ENCODE data around the gene CPO. TPM values are rescaled to one million over a fixed set of nuclear protein-coding genes. Genes with fewer than 3 reads are reported as not detected.

CPO gene
- polyA plus RNA-seq, 2 donors = 0.06 to 0.15 TPM

- peaks cover 0 to 2% of the 10 kb centered on the region in 2 donors for H3K36me3 ChIP-seq (ENCODE audit: control insufficient read depth in 2 of 2, insufficient read depth in 2 of 2, low read length in 1 of 2)
- no peak overlapping the region for H3K4me3 ChIP-seq (ENCODE audit: low read depth in 1 of 2, low read length in 2 of 2)
- 79 to 82% methylated on average over 7 of the region's 7 CpGs for WGBS, 2 donors
- H3K9me3 ChIP-seq (ENCODE audit: control insufficient read depth in 2 of 2, insufficient read depth in 1 of 2, low read depth in 1 of 2, low read length in 1 of 2) = no peaks in the 10 kb centered on the region
- H3K27ac ChIP-seq (ENCODE audit: low read depth in 2 of 2, low read length in 1 of 2) = no peak overlapping the region
- peaks cover 0 to 3% of the 10 kb centered on the region in 2 donors for H3K4me1 ChIP-seq (ENCODE audit: control insufficient read depth in 2 of 2, insufficient read depth in 2 of 2, low read length in 1 of 2)
- no peaks in the 10 kb centered on the region for H3K27me3 ChIP-seq (ENCODE audit: control insufficient read depth in 1 of 2, insufficient read depth in 2 of 2, low read length in 2 of 2)
These were observed 31.5 kb downstream of the CPO start for GRCh38 chr2:206970589-206971360.

DNA sequence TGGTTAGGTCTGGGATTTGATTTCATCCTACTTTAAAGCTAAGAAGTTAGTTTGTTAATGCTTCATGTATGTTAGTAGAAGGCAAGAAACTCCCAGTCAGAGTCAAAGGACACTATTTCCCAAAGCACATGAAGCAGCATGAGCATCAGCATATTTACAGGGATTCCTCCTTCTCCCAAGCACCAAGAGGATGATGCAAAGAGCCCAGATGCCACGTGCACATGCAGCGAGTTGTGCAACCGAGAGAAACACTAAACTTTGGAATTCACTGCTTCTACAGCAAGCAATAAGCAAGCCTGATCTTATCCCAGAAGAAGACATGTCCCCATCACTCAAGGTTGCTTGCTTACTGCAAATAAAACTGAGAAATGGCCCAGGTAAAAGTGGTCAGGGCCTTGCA is 32.5 kb downstream of the CPO start:
- H3K9me3 ChIP-seq (ENCODE audit: control insufficient read depth in 2 of 2, insufficient read depth in 1 of 2, low read depth in 1 of 2, low read length in 1 of 2) = no peaks in the 10 kb centered on the region
- H3K27me3 ChIP-seq (ENCODE audit: control insufficient read depth in 1 of 2, insufficient read depth in 2 of 2, low read length in 2 of 2) = no peaks in the 10 kb centered on the region
- no peaks in the 10 kb centered on the region for H3K36me3 ChIP-seq (ENCODE audit: control insufficient read depth in 2 of 2, insufficient read depth in 2 of 2, low read length in 1 of 2)
- H3K27ac ChIP-seq (ENCODE audit: low read depth in 2 of 2, low read length in 1 of 2) = no peak overlapping the region
- H3K4me1 ChIP-seq (ENCODE audit: control insufficient read depth in 2 of 2, insufficient read depth in 2 of 2, low read length in 1 of 2) = peaks cover 0 to 2% of the 10 kb centered on the region in 2 donors
- 69% methylated on average over 3 of the region's 3 CpGs for WGBS, 2 donors
- H3K4me3 ChIP-seq (ENCODE audit: low read depth in 1 of 2, low read length in 2 of 2) = no peak overlapping the region

- Histone ChIP-seq H3K4me3 (ENCODE audit: low read depth in 1 of 2, low read length in 2 of 2) (no peak overlapping the region), H3K36me3 (ENCODE audit: control insufficient read depth in 2 of 2, insufficient read depth in 2 of 2, low read length in 1 of 2) (no peaks in the 10 kb centered on the region), H3K27ac (ENCODE audit: low read depth in 2 of 2, low read length in 1 of 2) (no peak overlapping the region), H3K4me1 (ENCODE audit: control insufficient read depth in 2 of 2, insufficient read depth in 2 of 2, low read length in 1 of 2) (no peaks in the 10 kb centered on the region), H3K9me3 (ENCODE audit: control insufficient read depth in 2 of 2, insufficient read depth in 1 of 2, low read depth in 1 of 2, low read length in 1 of 2) (no peaks in the 10 kb centered on the region), H3K27me3 (ENCODE audit: control insufficient read depth in 1 of 2, insufficient read depth in 2 of 2, low read length in 2 of 2) (no peaks in the 10 kb centered on the region)
- WGBS, 2 donors = 56 to 78% methylated on average over 2 of the region's 2 CpGs
These were observed 35.2 kb downstream of the CPO start for GRCh38 chr2:206974551-206974950.

DNA sequence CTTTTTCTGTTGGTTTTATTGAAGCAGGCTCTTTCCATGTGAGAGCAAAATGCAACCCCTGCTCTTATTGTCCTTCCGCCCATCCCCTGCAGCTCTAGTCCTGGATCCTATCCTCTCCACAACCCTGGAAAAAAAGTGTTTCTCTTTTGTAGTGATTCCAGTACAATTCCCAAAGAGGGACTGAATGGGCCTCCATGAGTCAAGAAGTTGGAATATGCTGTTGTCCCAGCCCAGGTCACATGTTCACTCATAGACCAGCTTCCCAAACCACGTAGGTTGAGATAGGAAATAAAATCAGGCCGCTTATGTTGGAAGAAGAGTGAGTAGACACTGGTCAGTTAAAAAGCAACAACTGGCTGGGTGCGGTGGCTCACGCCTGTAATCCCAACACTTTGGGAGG is 39.4 kb downstream of the CPO start:
- H3K27me3 ChIP-seq (ENCODE audit: control insufficient read depth in 1 of 2, insufficient read depth in 2 of 2, low read length in 2 of 2) = no peaks in the 10 kb centered on the region
- H3K36me3 ChIP-seq (ENCODE audit: control insufficient read depth in 2 of 2, insufficient read depth in 2 of 2, low read length in 1 of 2) = no peaks in the 10 kb centered on the region
- no peaks in the 10 kb centered on the region for H3K9me3 ChIP-seq (ENCODE audit: control insufficient read depth in 2 of 2, insufficient read depth in 1 of 2, low read depth in 1 of 2, low read length in 1 of 2)
- 89 to 92% methylated on average over 5 of the region's 5 CpGs for WGBS, 2 donors
- no peak overlapping the region for H3K27ac ChIP-seq (ENCODE audit: low read depth in 2 of 2, low read length in 1 of 2)
- no peaks in the 10 kb centered on the region for H3K4me1 ChIP-seq (ENCODE audit: control insufficient read depth in 2 of 2, insufficient read depth in 2 of 2, low read length in 1 of 2)
- no peak overlapping the region for H3K4me3 ChIP-seq (ENCODE audit: low read depth in 1 of 2, low read length in 2 of 2)

GRCh38 chr2:206979365-206979764 is 40.0 kb downstream of the CPO start:
- no peaks in the 10 kb centered on the region for H3K36me3 ChIP-seq (ENCODE audit: control insufficient read depth in 2 of 2, insufficient read depth in 2 of 2, low read length in 1 of 2)
- H3K9me3 ChIP-seq (ENCODE audit: control insufficient read depth in 2 of 2, insufficient read depth in 1 of 2, low read depth in 1 of 2, low read length in 1 of 2) = no peaks in the 10 kb centered on the region
- no peaks in the 10 kb centered on the region for H3K4me1 ChIP-seq (ENCODE audit: control insufficient read depth in 2 of 2, insufficient read depth in 2 of 2, low read length in 1 of 2)
- H3K4me3 ChIP-seq (ENCODE audit: low read depth in 1 of 2, low read length in 2 of 2) = no peak overlapping the region
- no peaks in the 10 kb centered on the region for H3K27me3 ChIP-seq (ENCODE audit: control insufficient read depth in 1 of 2, insufficient read depth in 2 of 2, low read length in 2 of 2)
- no peak overlapping the region for H3K27ac ChIP-seq (ENCODE audit: low read depth in 2 of 2, low read length in 1 of 2)
- 90 to 92% methylated on average over 3 of the region's 3 CpGs for WGBS, 2 donors

- Histone ChIP-seq H3K4me3 (ENCODE audit: low read depth in 1 of 2, low read length in 2 of 2) (no peak overlapping the region), H3K36me3 (ENCODE audit: control insufficient read depth in 2 of 2, insufficient read depth in 2 of 2, low read length in 1 of 2) (no peaks in the 10 kb centered on the region), H3K9me3 (ENCODE audit: control insufficient read depth in 2 of 2, insufficient read depth in 1 of 2, low read depth in 1 of 2, low read length in 1 of 2) (no peaks in the 10 kb centered on the region), H3K4me1 (ENCODE audit: control insufficient read depth in 2 of 2, insufficient read depth in 2 of 2, low read length in 1 of 2) (no peaks in the 10 kb centered on the region), H3K27ac (ENCODE audit: low read depth in 2 of 2, low read length in 1 of 2) (no peak overlapping the region), H3K27me3 (ENCODE audit: control insufficient read depth in 1 of 2, insufficient read depth in 2 of 2, low read length in 2 of 2) (no peaks in the 10 kb centered on the region)
- WGBS, 2 donors = 38 to 42% methylated on average over 2 of the region's 2 CpGs
These were observed 40.6 kb downstream of the CPO start for GRCh38 chr2:206979922-206980321.

- Histone ChIP-seq H3K27ac (ENCODE audit: low read depth in 2 of 2, low read length in 1 of 2) (no peak overlapping the region), H3K27me3 (ENCODE audit: control insufficient read depth in 1 of 2, insufficient read depth in 2 of 2, low read length in 2 of 2) (no peaks in the 10 kb centered on the region), H3K36me3 (ENCODE audit: control insufficient read depth in 2 of 2, insufficient read depth in 2 of 2, low read length in 1 of 2) (no peaks in the 10 kb centered on the region), H3K9me3 (ENCODE audit: control insufficient read depth in 2 of 2, insufficient read depth in 1 of 2, low read depth in 1 of 2, low read length in 1 of 2) (no peaks in the 10 kb centered on the region), H3K4me3 (ENCODE audit: low read depth in 1 of 2, low read length in 2 of 2) (no peak overlapping the region), H3K4me1 (ENCODE audit: control insufficient read depth in 2 of 2, insufficient read depth in 2 of 2, low read length in 1 of 2) (no peaks in the 10 kb centered on the region)
These were observed 41.1 kb downstream of the CPO start for GRCh38 chr2:206980413-206980812.

- 63 to 66% methylated on average over 12 of the region's 12 CpGs for WGBS, 2 donors
- H3K4me3 ChIP-seq (ENCODE audit: low read depth in 1 of 2, low read length in 2 of 2) = no peak overlapping the region
- H3K4me1 ChIP-seq (ENCODE audit: control insufficient read depth in 2 of 2, insufficient read depth in 2 of 2, low read length in 1 of 2) = no peaks in the 10 kb centered on the region
- no peaks in the 10 kb centered on the region for H3K9me3 ChIP-seq (ENCODE audit: control insufficient read depth in 2 of 2, insufficient read depth in 1 of 2, low read depth in 1 of 2, low read length in 1 of 2)
- H3K36me3 ChIP-seq (ENCODE audit: control insufficient read depth in 2 of 2, insufficient read depth in 2 of 2, low read length in 1 of 2) = no peaks in the 10 kb centered on the region
- H3K27ac ChIP-seq (ENCODE audit: low read depth in 2 of 2, low read length in 1 of 2) = no peak overlapping the region
- H3K27me3 ChIP-seq (ENCODE audit: control insufficient read depth in 1 of 2, insufficient read depth in 2 of 2, low read length in 2 of 2) = no peaks in the 10 kb centered on the region
These were observed 41.9 kb downstream of the CPO start for GRCh38 chr2:206981086-206981674.

GRCh38 chr2:206981739-206982340 is 42.5 kb downstream of the CPO start:
- Histone ChIP-seq H3K4me1 (ENCODE audit: control insufficient read depth in 2 of 2, insufficient read depth in 2 of 2, low read length in 1 of 2) (no peaks in the 10 kb centered on the region), H3K9me3 (ENCODE audit: control insufficient read depth in 2 of 2, insufficient read depth in 1 of 2, low read depth in 1 of 2, low read length in 1 of 2) (no peaks in the 10 kb centered on the region), H3K27me3 (ENCODE audit: control insufficient read depth in 1 of 2, insufficient read depth in 2 of 2, low read length in 2 of 2) (no peaks in the 10 kb centered on the region), H3K27ac (ENCODE audit: low read depth in 2 of 2, low read length in 1 of 2) (no peak overlapping the region), H3K36me3 (ENCODE audit: control insufficient read depth in 2 of 2, insufficient read depth in 2 of 2, low read length in 1 of 2) (no peaks in the 10 kb centered on the region), H3K4me3 (ENCODE audit: low read depth in 1 of 2, low read length in 2 of 2) (no peak overlapping the region)
- WGBS, 2 donors = 47 to 51% methylated on average over 8 of the region's 8 CpGs

Data from esophagus (tissue), 2 donors.